A673 (cell line): Measurements from ENCODE around the gene DIS3L2. TPM values are rescaled to one million over a fixed set of nuclear protein-coding genes. Genes with fewer than 3 reads are reported as not detected.

Experiments used
- BruUV-seq: library from RNA; stranded (reverse); fragments of 400-500 nt; replicated peaks from 2 replicates; lab custom pipeline; 2021; lab: Mats Ljungman, UMichigan
- CTCF ChIA-PET: fragments of 300-600 bp; sonication (Branson Sonifier 250); formaldehyde crosslinking; loops from one replicate; lab custom pipeline; 2022; ENCODE audit warnings: antibody characterized with exemption; lab: Charles Lee
- POLR2A ChIA-PET: fragments of 300-600 bp; sonication (Branson Sonifier 250); formaldehyde crosslinking; loops from one replicate; lab custom pipeline; 2022; ENCODE audit warnings: antibody characterized with exemption; ENCODE audit not compliant: low non-redundant PET; lab: Charles Lee
- DNase-seq: peaks from one replicate; pipeline ENCODE4 v3.0.0-alpha.2; 2015; ENCODE audit warnings: low spot score
- H3K27ac ChIP-seq: fragments of 200-600 bp; sonication (generic); 2 replicates; pipeline ENCODE4 v1.5.1; 2016; ENCODE audit warnings: mixed run types, low read depth, mild to moderate bottlenecking, mixed read lengths, antibody characterized with exemption, low read length; ENCODE audit not compliant: poor library complexity, severe bottlenecking
- H3K27me3 ChIP-seq: fragments of 200-600 bp; sonication (generic); replicated peaks from 2 replicates; pipeline ENCODE4 v1.6.1; 2017; ENCODE audit warnings: mixed run types, low read depth, mild to moderate bottlenecking, mixed read lengths, antibody characterized with exemption, low read length; ENCODE audit not compliant: insufficient read depth, poor library complexity
- H3K36me3 ChIP-seq: fragments of 200-600 bp; sonication (generic); 2 replicates; pipeline ENCODE4 v1.6.1; 2016; ENCODE audit warnings: mixed run types, mild to moderate bottlenecking, mixed read lengths, antibody characterized with exemption, low read length; ENCODE audit not compliant: insufficient read depth, poor library complexity, severe bottlenecking
- H3K4me1 ChIP-seq: fragments of 200-600 bp; sonication (generic); 2 replicates; pipeline ENCODE4 v1.6.1; 2017; ENCODE audit warnings: mixed run types, mild to moderate bottlenecking, mixed read lengths, antibody characterized with exemption, low read length; ENCODE audit not compliant: insufficient read depth, poor library complexity, severe bottlenecking
- H3K4me3 ChIP-seq: fragments of 200-600 bp; sonication (generic); 2 replicates; pipeline ENCODE4 v1.5.1; 2016; ENCODE audit warnings: low read depth, mixed run types, mild to moderate bottlenecking, mixed read lengths, low read length; ENCODE audit not compliant: poor library complexity, severe bottlenecking
- H3K9me3 ChIP-seq: fragments of 200-600 bp; sonication (generic); 2 replicates; pipeline ENCODE4 v1.6.1; 2016; ENCODE audit warnings: mixed run types, low read depth, mild to moderate bottlenecking, mixed read lengths, antibody characterized with exemption, low read length; ENCODE audit not compliant: poor library complexity, severe bottlenecking
- CTCF ChIP-seq: fragments of 300-800, 200-600 bp; sonication (generic); conservative IDR thresholded peaks from 2 replicates; pipeline ENCODE4 v1.5.1; 2017; ENCODE audit warnings: low read depth, mild to moderate bottlenecking, antibody characterized with exemption, low read length, moderate library complexity, mixed read lengths
- EZH2 ChIP-seq: fragments of 200-600 bp; sonication (generic); IDR thresholded peaks from 2 replicates; pipeline ENCODE4 v1.6.1; 2017; ENCODE audit warnings: borderline replicate concordance, low read depth, mild to moderate bottlenecking, mixed read lengths, antibody characterized with exemption, low read length; ENCODE audit not compliant: poor library complexity, severe bottlenecking
- intact Hi-C: fragments of 100-400 bp; cut with micrococcal nuclease; formaldehyde crosslinking; loops from one replicate; pipeline ENCODE4 v1.10.0; 2022; ENCODE audit not compliant: unreplicated experiment
- total RNA-seq: library from RNA; stranded (reverse); gene quantifications from 2 replicates; pipeline ENCODE4 v1.2.3, GENCODE V29; 2021

The DIS3L2 gene
- total RNA-seq, 1 experiment from 2014 or later: 38.7 TPM

GRCh38 chr2:232276733-232277313, 315.3 kb downstream of the DIS3L2 start:
- ChIA-PET CTCF (interaction anchor here (0.5 kb wide), 1 partner anchor 369 kb away, joined by 8 read pairs; no protein-coding TSS in a partner anchor), POLR2A (no interaction called here)
- Histone ChIP-seq H3K27me3 (no peaks in the 10 kb centered on the region), H3K4me3 (no peak overlapping the region), H3K27ac (no peak overlapping the region), H3K9me3 (no peaks in the 10 kb centered on the region), H3K4me1 (no peaks in the 10 kb centered on the region), H3K36me3 (no peaks in the 10 kb centered on the region)
- TF ChIP-seq CTCF (no peak), EZH2 (no peak)
- intact Hi-C loops: no loop called here
- DNase-seq: peak; percentile 17
- BruUV-seq: no TSS peak

DNA sequence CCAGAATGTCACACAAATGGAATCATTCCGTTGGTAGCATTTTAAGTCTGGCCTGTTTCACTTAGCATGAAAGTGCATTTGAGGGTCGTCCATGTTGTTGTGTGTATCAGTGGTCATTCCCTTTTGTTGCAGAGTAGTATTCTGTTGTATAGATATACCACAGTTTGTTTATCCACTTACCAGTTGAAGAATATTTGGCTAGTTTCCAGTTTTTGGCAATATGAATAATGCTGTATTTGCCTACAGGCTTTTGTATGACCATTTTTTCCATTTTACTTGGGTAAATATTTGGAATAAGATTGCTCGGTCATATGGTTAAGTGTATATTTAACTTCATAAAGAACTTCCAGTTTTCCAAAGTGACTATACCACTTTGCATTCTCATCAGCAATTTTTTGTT, 317.0 kb downstream of the DIS3L2 start:
- no peak for TF ChIP-seq CTCF
- TF ChIP-seq EZH2: no peak
- intact Hi-C loops: no loop called here
- Histone ChIP-seq H3K4me3 (no peak overlapping the region), H3K4me1 (no peaks in the 10 kb centered on the region), H3K27me3 (no peaks in the 10 kb centered on the region), H3K36me3 (no peaks in the 10 kb centered on the region), H3K27ac (no peak overlapping the region), H3K9me3 (no peaks in the 10 kb centered on the region)
- ChIA-PET POLR2A (no interaction called here), CTCF (no interaction called here)
- DNase-seq: no peak
- no TSS peak for BruUV-seq

DNA sequence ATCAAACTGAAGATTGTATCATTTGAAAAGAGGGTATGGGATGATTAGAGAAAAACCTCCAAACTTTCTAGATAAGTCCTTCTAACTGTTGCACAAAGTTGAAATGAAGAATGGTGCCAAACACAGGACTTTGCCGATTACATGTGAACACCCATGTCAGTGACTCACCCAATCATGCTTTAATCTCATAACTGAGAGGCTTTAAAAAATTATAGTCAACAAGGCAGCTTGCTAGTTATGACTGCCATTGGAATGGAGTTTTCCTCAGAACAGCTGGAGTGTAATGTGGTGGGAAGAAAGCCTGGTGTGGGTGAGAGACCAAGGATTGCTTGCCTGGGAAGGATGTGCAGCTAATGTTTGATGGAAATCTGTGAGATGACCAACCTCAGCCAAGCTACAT, 318.8 kb downstream of the DIS3L2 start:
- no peak for TF ChIP-seq CTCF
- TF ChIP-seq EZH2: no peak
- no peaks in the 10 kb centered on the region for H3K4me1 ChIP-seq
- intact Hi-C loops: no loop called here
- H3K9me3 ChIP-seq: no peaks in the 10 kb centered on the region
- H3K27ac ChIP-seq: no peak overlapping the region
- H3K27me3 ChIP-seq: no peaks in the 10 kb centered on the region
- no peaks in the 10 kb centered on the region for H3K36me3 ChIP-seq
- CTCF ChIA-PET: no interaction called here
- H3K4me3 ChIP-seq: no peak overlapping the region
- POLR2A ChIA-PET: no interaction called here
- DNase-seq: no peak
- no TSS peak for BruUV-seq
